Hepatocyte (in vitro differentiated cells): Measurements from ENCODE around the gene OPA1. TPM values are rescaled to one million over a fixed set of nuclear protein-coding genes. Genes with fewer than 3 reads are reported as not detected.

ENCODE experiments used
- DNase-seq: peaks from one replicate; pipeline ENCODE4 v3.0.0-alpha.2; 2016; ENCODE audit warnings: low spot score
- H2AFZ ChIP-seq: fragments of 200-600 bp; sonication (generic); 2 replicates; pipeline ENCODE4 v1.6.0; 2016; ENCODE audit warnings: antibody characterized with exemption, mild to moderate bottlenecking
- H3K27ac ChIP-seq: fragments of 200-600 bp; sonication (generic); 2 replicates; pipeline ENCODE4 v1.5.1; 2016; ENCODE audit warnings: mild to moderate bottlenecking
- H3K27me3 ChIP-seq: fragments of 200-600 bp; sonication (generic); 2 replicates; pipeline ENCODE4 v1.6.1; 2016
- H3K36me3 ChIP-seq: fragments of 200-600 bp; sonication (generic); replicated peaks from 2 replicates; pipeline ENCODE4 v1.5.1; 2016; ENCODE audit warnings: low read depth; ENCODE audit not compliant: insufficient read depth
- H3K4me1 ChIP-seq: fragments of 200-600 bp; sonication (generic); 2 replicates; pipeline ENCODE4 v1.5.1; 2016; ENCODE audit warnings: mild to moderate bottlenecking, moderate library complexity; ENCODE audit not compliant: insufficient read depth
- H3K4me2 ChIP-seq: fragments of 200-600 bp; sonication (generic); 2 replicates; pipeline ENCODE4 v1.6.0; 2016
- H3K4me3 ChIP-seq: fragments of 200-600 bp; sonication (generic); 2 replicates; pipeline ENCODE4 v1.5.1; 2016; ENCODE audit warnings: mild to moderate bottlenecking
- H3K79me2 ChIP-seq: fragments of 200-600 bp; sonication (generic); 2 replicates; pipeline ENCODE4 v1.6.0; 2017; ENCODE audit warnings: mild to moderate bottlenecking
- H3K9me2 ChIP-seq: fragments of 200-600 bp; sonication (generic); replicated peaks from 2 replicates; pipeline ENCODE4 v1.6.0; 2017; ENCODE audit warnings: mild to moderate bottlenecking; ENCODE audit not compliant: insufficient read depth
- H3K9me3 ChIP-seq: fragments of 200-600 bp; sonication (generic); 2 replicates; pipeline ENCODE4 v1.5.1; 2016; ENCODE audit warnings: low read depth, mild to moderate bottlenecking
- H4K20me1 ChIP-seq: fragments of 200-600 bp; sonication (generic); 2 replicates; pipeline ENCODE4 v1.6.0; 2016; ENCODE audit warnings: mild to moderate bottlenecking; ENCODE audit not compliant: insufficient read depth, poor library complexity, severe bottlenecking
- CTCF ChIP-seq: fragments of 200-600 bp; sonication (generic); IDR thresholded peaks from 2 replicates; pipeline ENCODE4 v1.5.1; 2016; ENCODE audit warnings: antibody characterized with exemption, mild to moderate bottlenecking; ENCODE audit not compliant: poor library complexity
- EZH2 ChIP-seq: fragments of 200-600 bp; sonication (generic); IDR thresholded peaks from 2 replicates; pipeline ENCODE4 v1.6.1; 2016; ENCODE audit warnings: antibody characterized with exemption, mild to moderate bottlenecking, borderline replicate concordance
- EZH2phosphoT487 ChIP-seq: fragments of 200-600 bp; sonication (generic); IDR thresholded peaks from one replicate; pipeline ENCODE4 v1.6.1; 2018; ENCODE audit warnings: antibody characterized with exemption, mild to moderate bottlenecking, low read depth, moderate library complexity; ENCODE audit not compliant: unreplicated experiment, severe bottlenecking
- WGBS: methylation state at CpG from one replicate; pipeline ENCODE4 v1.1.6; 2016; ENCODE audit warnings: low lambda C conversion rate; ENCODE audit errors: missing lambda C conversion rate; 5-methylcytosine and 5-hydroxymethylcytosine counted together
- polyA plus RNA-seq: library from polyadenylated mRNA; unstranded; fragments of >200 nt; fragmentation: Nextera tagmentation; extraction: Ambion mirVana; gene quantifications from 2 replicates; pipeline ENCODE4 v1.2.1, GENCODE V29; 2016
- total RNA-seq: library from RNA; depleted of rRNA; stranded (reverse); fragments of >200 nt; gene quantifications from 2 replicates; pipeline ENCODE4 v1.2.3, GENCODE V29; 2014

Gene OPA1
- total and polyA plus RNA-seq, 2 experiments from 2014 or later = 17.7 to 49.0 TPM

- no peaks in the 10 kb centered on the region for H4K20me1 ChIP-seq
- no peaks in the 10 kb centered on the region for H3K4me1 ChIP-seq
- H3K79me2 ChIP-seq = no peaks in the 10 kb centered on the region
- no peaks in the 10 kb centered on the region for H3K27me3 ChIP-seq
- H3K27ac ChIP-seq = no peak overlapping the region
- H2AFZ ChIP-seq = no peak overlapping the region
- TF ChIP-seq EZH2phosphoT487 = no peak
- TF ChIP-seq EZH2 = no peak
- no peak for TF ChIP-seq CTCF
- H3K9me2 ChIP-seq = no peaks in the 10 kb centered on the region
- H3K4me3 ChIP-seq = no peak overlapping the region
- H3K9me3 ChIP-seq = no peaks in the 10 kb centered on the region
- no peak for DNase-seq
- no peaks in the 10 kb centered on the region for H3K36me3 ChIP-seq
- no peak overlapping the region for H3K4me2 ChIP-seq
Measured at GRCh38 chr3:193586526-193586925, 6.5 kb upstream of the OPA1 start.

- peaks cover 2% of the 10 kb centered on the region for H3K4me1 ChIP-seq
- no peak overlapping the region for H3K27ac ChIP-seq
- no peak for TF ChIP-seq EZH2
- TF ChIP-seq CTCF = no peak
- TF ChIP-seq EZH2phosphoT487 = no peak
- 88% methylated on average over 1 of the region's 1 CpG for WGBS
- H3K9me3 ChIP-seq = no peaks in the 10 kb centered on the region
- no peak overlapping the region for H3K4me3 ChIP-seq
- no peak overlapping the region for H2AFZ ChIP-seq
- H4K20me1 ChIP-seq = no peaks in the 10 kb centered on the region
- no peak for DNase-seq
- H3K27me3 ChIP-seq = no peaks in the 10 kb centered on the region
- no peaks in the 10 kb centered on the region for H3K9me2 ChIP-seq
- peaks cover 8% of the 10 kb centered on the region for H3K79me2 ChIP-seq
- H3K4me2 ChIP-seq = no peak overlapping the region
- H3K36me3 ChIP-seq = no peaks in the 10 kb centered on the region
Measured at GRCh38 chr3:193589129-193589528, 3.9 kb upstream of the OPA1 start.

DNA sequence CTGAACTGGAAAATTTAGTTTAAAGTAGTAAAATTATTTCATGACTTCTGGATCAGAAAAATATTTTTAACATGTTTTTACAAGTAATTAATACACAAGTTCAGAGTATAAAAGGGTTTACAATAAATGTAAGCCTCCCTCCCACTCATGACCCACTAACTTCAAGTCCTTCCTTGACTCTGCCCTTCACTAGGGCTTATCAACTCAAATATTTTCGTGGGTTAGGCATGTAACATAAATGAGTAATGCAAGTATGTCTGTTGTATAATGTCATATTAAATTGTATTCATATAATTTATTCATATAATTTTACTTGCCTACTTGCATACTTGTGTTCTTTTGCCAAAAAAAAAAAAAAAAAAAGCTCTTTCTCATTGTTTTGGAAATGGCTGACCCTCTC lies 3.4 kb upstream of the OPA1 start:
- peaks cover 7% of the 10 kb centered on the region for H3K4me1 ChIP-seq
- no peak overlapping the region for H3K4me2 ChIP-seq
- no peaks in the 10 kb centered on the region for H4K20me1 ChIP-seq
- no peak overlapping the region for H2AFZ ChIP-seq
- H3K27ac ChIP-seq = no peak overlapping the region
- H3K9me2 ChIP-seq = no peaks in the 10 kb centered on the region
- H3K4me3 ChIP-seq = no peak overlapping the region
- TF ChIP-seq EZH2 (no peak), CTCF (no peak), EZH2phosphoT487 (no peak)
- H3K36me3 ChIP-seq = no peaks in the 10 kb centered on the region
- peaks cover 13% of the 10 kb centered on the region for H3K79me2 ChIP-seq
- H3K9me3 ChIP-seq = no peaks in the 10 kb centered on the region
- WGBS = 50% methylated on average over 1 of the region's 1 CpG
- no peak for DNase-seq
- H3K27me3 ChIP-seq = no peaks in the 10 kb centered on the region
